GM19455 (cell line): ENCODE measurements around the gene SLC6A11.

Source experiments
- ATAC-seq: cut with Tn5 transposase; IDR thresholded peaks from one replicate; pipeline ENCODE4 v1.9.1; 2021; ENCODE audit not compliant: unreplicated experiment

The SLC6A11 gene

GRCh38 chr3:10950476-10951294, 134.7 kb downstream of the SLC6A11 start:
- ATAC-seq: no peak

GRCh38 chr3:10951295-10951926, 135.4 kb downstream of the SLC6A11 start:
- no peak for ATAC-seq

- no peak for ATAC-seq
Observed at GRCh38 chr3:10952525-10952924, 136.5 kb downstream of the SLC6A11 start.

- ATAC-seq: no peak
Observed at GRCh38 chr3:10954740-10955139, 138.7 kb downstream of the SLC6A11 start.

GRCh38 chr3:10955711-10956453, 139.9 kb downstream of the SLC6A11 start:
- no peak for ATAC-seq

- ATAC-seq: no peak
Observed at GRCh38 chr3:10956531-10956930, 140.5 kb downstream of the SLC6A11 start.

GRCh38 chr3:10956986-10957385, 141.0 kb downstream of the SLC6A11 start:
- no peak for ATAC-seq

- ATAC-seq: no peak
Observed at GRCh38 chr3:10957976-10958749, 142.1 kb downstream of the SLC6A11 start.

- ATAC-seq: no peak
Observed at GRCh38 chr3:10960255-10960654, 144.2 kb downstream of the SLC6A11 start.

GRCh38 chr3:10961921-10962320, 145.9 kb downstream of the SLC6A11 start:
- ATAC-seq: no peak

GRCh38 chr3:10962481-10963036, 146.5 kb downstream of the SLC6A11 start:
- no peak for ATAC-seq

- ATAC-seq: no peak
Observed at GRCh38 chr3:10964537-10965167, 148.6 kb downstream of the SLC6A11 start.

- no peak for ATAC-seq
Observed at GRCh38 chr3:10968401-10968800, 152.4 kb downstream of the SLC6A11 start.

GRCh38 chr3:10970306-10970960, 154.4 kb downstream of the SLC6A11 start:
- ATAC-seq: no peak

GRCh38 chr3:10972072-10972782, 156.2 kb downstream of the SLC6A11 start:
- no peak for ATAC-seq

GRCh38 chr3:10973046-10973595, 157.1 kb downstream of the SLC6A11 start:
- no peak for ATAC-seq

GRCh38 chr3:10974131-10974530, 158.1 kb downstream of the SLC6A11 start:
- no peak for ATAC-seq

GRCh38 chr3:10974746-10975375, 158.8 kb downstream of the SLC6A11 start:
- ATAC-seq: no peak
